NCI-H774 (cell line): Measurements from ENCODE around the gene HOOK2.
"Not testable (repeated sequence)": the region's sequence is repeated elsewhere in the genome, so short reads cannot be mapped to it uniquely, and the experiment has no call there.

Experiments used
- DNase-seq: peaks from one replicate; lab custom pipeline; 2025; lab: John Stamatoyannopoulos, UW

Gene HOOK2

GRCh38 chr19:12752056-12752781 lies 23.1 kb downstream of the HOOK2 start:
- no peak for DNase-seq

- no peak for DNase-seq
These were observed 23.7 kb downstream of the HOOK2 start, which contains the start of gene BEST2 for GRCh38 chr19:12751635-12752034. Gene BEST2, plus strand, starts transcription at chr19:12751791. Its CDS starts 802 bp downstream, at chr19:12752593.

GRCh38 chr19:12750851-12751250 lies 24.5 kb downstream of the HOOK2 start:
- DNase-seq = no peak

- DNase-seq = no peak
These were observed 25.3 kb downstream of the HOOK2 start for GRCh38 chr19:12749938-12750521.

GRCh38 chr19:12748489-12748888 lies 26.9 kb downstream of the HOOK2 start:
- no peak for DNase-seq

- no peak for DNase-seq
These were observed 30.0 kb downstream of the HOOK2 start for GRCh38 chr19:12745166-12745897.

- DNase-seq = no peak
These were observed 37.5 kb downstream of the HOOK2 start for GRCh38 chr19:12737835-12738351.

- peak; percentile 99 for DNase-seq
These were observed 38.1 kb downstream of the HOOK2 start, which contains the start of gene GET3 for GRCh38 chr19:12736995-12737834. Gene GET3, plus strand, starts transcription at chr19:12737497. Its CDS starts 9 bp downstream, at chr19:12737506.

GRCh38 chr19:12733369-12734214 lies 41.8 kb downstream of the HOOK2 start:
- DNase-seq = no peak

GRCh38 chr19:12731337-12731736 lies 44.0 kb downstream of the HOOK2 start:
- DNase-seq = no peak

- DNase-seq = no peak
These were observed 45.3 kb downstream of the HOOK2 start for GRCh38 chr19:12730064-12730463.

GRCh38 chr19:12727745-12728433 lies 47.5 kb downstream of the HOOK2 start:
- no peak for DNase-seq

- DNase-seq = no peak
These were observed 48.4 kb downstream of the HOOK2 start for GRCh38 chr19:12726988-12727316.

- DNase-seq = not testable (repeated sequence)
These were observed 49.7 kb downstream of the HOOK2 start for GRCh38 chr19:12725612-12726011.

GRCh38 chr19:12723641-12724426 lies 51.5 kb downstream of the HOOK2 start, which contains the start of gene TNPO2:
Gene TNPO2, minus strand, starts transcription at chr19:12723932. Its CDS starts 2,955 bp downstream, at chr19:12720977.
- DNase-seq = peak; percentile 62

GRCh38 chr19:12723381-12723640 lies 52.0 kb downstream of the HOOK2 start:
- no peak for DNase-seq

GRCh38 chr19:12722566-12723380 lies 52.6 kb downstream of the HOOK2 start:
- DNase-seq = peak; percentile 98

- peak; percentile 57 for DNase-seq
These were observed 53.4 kb downstream of the HOOK2 start for GRCh38 chr19:12721656-12722565.
